K562 (cell line): Measurements from ENCODE around the gene C1orf74. TPM values are rescaled to one million over a fixed set of nuclear protein-coding genes. Genes with fewer than 3 reads are reported as not detected.

Experiments used
- ATAC-seq: fragments of 200-7000 bp; cut with Tn5 transposase; 3 replicates; pipeline ENCODE4 v1.9.1; 2020; ENCODE audit warnings: moderate library complexity
- BruUV-seq: library from RNA; stranded (reverse); fragments of 400-500 nt; replicated peaks from 2 replicates; lab custom pipeline; 2021; lab: Mats Ljungman, UMichigan
- CTCF ChIA-PET: fragments of 300-600 bp; formaldehyde crosslinking; extraction: SDS; loops from one replicate; lab custom pipeline; 2021; ENCODE audit warnings: low intra/inter-chr PET ratio; lab: Yijun Ruan, JAX
- POLR2A ChIA-PET: fragments of 300-600, 350-650 bp; sonication (Branson Sonifier 250); formaldehyde crosslinking; extraction: SDS; loops from one replicate; lab custom pipeline; 2021; ENCODE audit warnings: antibody characterized with exemption, inconsistent platforms; lab: Yijun Ruan, JAX
- DNase-seq, 4 experiments: peaks; one replicate each; pipeline versions ENCODE4 v3.0.0 to v3.0.0-alpha.2; 2011 to 2018; ENCODE audit warnings: low spot score in 3 of 4, mixed read lengths in 3 of 4; ENCODE audit errors: extremely low read depth in 1 of 4
- FAIRE-seq: peaks from 2 replicates; lab custom pipeline; 2011; peaks lifted over from hg19 to GRCh38; lab: Jason Lieb, UNC
- H2AFZ ChIP-seq: 2 replicates; pipeline ENCODE4 v1.6.0; 2011; ENCODE audit warnings: low read depth, low read length, control low read depth, inconsistent platforms
- H3K27ac ChIP-seq: fragments of 200-600 bp; 3 replicates; pipeline ENCODE4 v1.8.0; 2011; ENCODE audit warnings: low read depth, mild to moderate bottlenecking, control low read depth, inconsistent platforms, low read length, moderate library complexity, mixed read lengths; ENCODE audit errors: extremely low read depth
- H3K27me3 ChIP-seq, 2 experiments: fragments of 300-600 bp in 1 of 2; 2 replicates in 1 of 2; 3 replicates in 1 of 2; pipeline versions ENCODE4 v1.6.0 to v1.8.0; 2011; ENCODE audit warnings: inconsistent platforms in 2 of 2, low read length in 2 of 2, mild to moderate bottlenecking in 1 of 2, mixed read lengths in 1 of 2, moderate library complexity in 1 of 2; ENCODE audit not compliant: control insufficient read depth in 2 of 2, insufficient read depth in 2 of 2
- H3K36me3 ChIP-seq: fragments of 300-600 bp; 3 replicates; pipeline ENCODE4 v1.8.0; 2011; ENCODE audit warnings: mild to moderate bottlenecking, low read length, inconsistent platforms; ENCODE audit not compliant: control insufficient read depth, insufficient read depth
- H3K4me1 ChIP-seq, 2 experiments: fragments of 200-600 bp in 1 of 2; replicated peaks in 1 of 2; 2 replicates in 1 of 2; 3 replicates in 1 of 2; pipeline versions ENCODE4 v1.5.1 to v1.8.0; 2011; ENCODE audit warnings: inconsistent platforms in 2 of 2, low read length in 2 of 2, mild to moderate bottlenecking in 1 of 2, mixed read lengths in 1 of 2, moderate library complexity in 1 of 2; ENCODE audit not compliant: control insufficient read depth in 2 of 2, insufficient read depth in 2 of 2
- H3K4me2 ChIP-seq: 2 replicates; pipeline ENCODE4 v1.6.1; 2011; ENCODE audit warnings: low read length, control low read depth, inconsistent platforms, mixed read lengths; ENCODE audit not compliant: insufficient read depth
- H3K4me3 ChIP-seq: fragments of 200-600 bp; sonication (generic), shearing (Covaris generic); 2 replicates; pipeline ENCODE4 v1.5.1; 2016; ENCODE audit warnings: control low read depth, inconsistent platforms
- H3K79me2 ChIP-seq: fragments of 200-600 bp; 3 replicates; pipeline ENCODE4 v1.8.0; 2011; ENCODE audit warnings: low read length, inconsistent platforms; ENCODE audit not compliant: control insufficient read depth, insufficient read depth
- H3K9ac ChIP-seq, 2 experiments: 2 replicates each; pipeline versions ENCODE4 v1.6.0 to v1.6.1; 2011; ENCODE audit warnings: low read depth in 2 of 2, low read length in 2 of 2, control low read depth in 1 of 2, inconsistent platforms in 1 of 2, mild to moderate bottlenecking in 1 of 2, mixed read lengths in 1 of 2; ENCODE audit not compliant: insufficient read depth in 1 of 2
- H3K9me1 ChIP-seq: one replicate; pipeline ENCODE4 v1.6.0; 2011; ENCODE audit warnings: inconsistent platforms, mild to moderate bottlenecking, low read length, moderate library complexity; ENCODE audit not compliant: control insufficient read depth, insufficient read depth
- H3K9me3 ChIP-seq: replicated peaks from 2 replicates; pipeline ENCODE4 v1.5.1; 2011; ENCODE audit warnings: low read depth, low read length, inconsistent platforms; ENCODE audit not compliant: control insufficient read depth, insufficient read depth
- H4K20me1 ChIP-seq: replicated peaks from 2 replicates; pipeline ENCODE4 v1.6.1; 2011; ENCODE audit warnings: low read length, inconsistent platforms, mixed read lengths; ENCODE audit not compliant: control insufficient read depth, insufficient read depth
- CCNT2 ChIP-seq: IDR thresholded peaks from 2 replicates; pipeline ENCODE4 v1.6.1; 2011; ENCODE audit warnings: borderline replicate concordance, low read depth, mild to moderate bottlenecking, moderate library complexity, mixed read lengths, low read length; ENCODE audit not compliant: insufficient read length; ENCODE audit errors: extremely low read depth
- CEBPB ChIP-seq: fragments of 450-650 bp; IDR thresholded peaks from 2 replicates; pipeline ENCODE4 v1.6.1; 2016; ENCODE audit warnings: missing genetic modification characterization, missing compliant biosample characterization
- CEBPG ChIP-seq, 3 experiments: fragments of 200-800 bp in 1 of 3; sonication (Bioruptor generic) in 1 of 3; sonication (generic) in 1 of 3; formaldehyde crosslinking in 1 of 3; IDR thresholded peaks in 2 of 3; conservative IDR thresholded peaks in 1 of 3; 2 replicates each; pipeline versions ENCODE4 v1.6.1 to v1.8.0; 2016 to 2022; ENCODE audit warnings: missing compliant biosample characterization in 2 of 3, missing genetic modification characterization in 2 of 3, mild to moderate bottlenecking in 1 of 3, missing genetic modification reagents in 1 of 3
- HLTF ChIP-seq: fragments of 450-650 bp; IDR thresholded peaks from 2 replicates; pipeline ENCODE4 v1.6.1; 2016
- TFAM ChIP-seq: fragments of 250-450 bp; sonication (Bioruptor Pico); conservative IDR thresholded peaks from 2 replicates; pipeline ENCODE4 v1.5.0; 2021; ENCODE audit warnings: mild to moderate bottlenecking, moderate library complexity
- ZBTB7A ChIP-seq: IDR thresholded peaks from 2 replicates; pipeline ENCODE4 v1.6.1; 2011; ENCODE audit warnings: low read depth, mild to moderate bottlenecking, low read length, moderate library complexity, borderline replicate concordance; ENCODE audit not compliant: control insufficient read depth
- WGBS: fragments of 100-300 bp; shearing (Covaris generic); methylation state at CpG from one replicate; pipeline ENCODE4 v1.1.6; 2016; ENCODE audit warnings: low coverage, mixed read lengths; ENCODE audit not compliant: insufficient coverage; ENCODE audit errors: missing lambda C conversion rate; 5-methylcytosine and 5-hydroxymethylcytosine counted together
- in situ Hi-C: fragments of 300-500 bp; cut with MboI; formaldehyde crosslinking; loops from 4 replicates; pipeline ENCODE4 v1.15.0; 2018; ENCODE audit warnings: inconsistent platforms, mixed read lengths
- intact Hi-C: fragments of 100-400 bp; cut with micrococcal nuclease; formaldehyde crosslinking; loops from 2 replicates; pipeline ENCODE4 v1.14.2; 2022
- polyA plus RNA-seq, 8 experiments: library from polyadenylated mRNA; depleted of rRNA in 4 of 8; stranded (reverse) in 5 of 8; unstranded in 3 of 8; fragments of >200 nt; fragmentation: Nextera tagmentation in 2 of 8; fragmentation: Illumina TruSeq in 1 of 8; extraction: Ambion mirVana in 2 of 8; extraction: Trizol in 1 of 8; gene quantifications; 2 replicates each; pipeline versions ENCODE4 v1.2.1 to v1.2.3, GENCODE V29; 2011 to 2014; ENCODE audit warnings: inconsistent platforms in 1 of 8, missing spikeins in 1 of 8
- total RNA-seq, 7 experiments: library from RNA; depleted of rRNA in 6 of 7; stranded (reverse); fragments of >200 nt in 6 of 7; fragmentation: Illumina TruSeq in 2 of 7; extraction: Trizol in 2 of 7; gene quantifications; 2 replicates each; pipeline versions ENCODE4 v1.2.1 to v1.2.3, GENCODE V29; 2011 to 2021; ENCODE audit warnings: low replicate concordance in 1 of 7
- TF ChIP-seq, protein P1 (sequence below): fragments of 450-650 bp; formaldehyde crosslinking; IDR thresholded peaks from 2 replicates; pipeline ENCODE4 v1.4.0; 2020; ENCODE audit warnings: mild to moderate bottlenecking, moderate library complexity
- TF ChIP-seq, protein P2 (sequence below): fragments of 450-650 bp; conservative IDR thresholded peaks from 2 replicates; pipeline ENCODE4 v1.6.1; 2016; ENCODE audit warnings: missing genetic modification characterization, low read depth, mild to moderate bottlenecking, missing compliant biosample characterization, moderate library complexity
- TF ChIP-seq, protein P3 (sequence below): fragments of 250-450 bp; sonication (Bioruptor Pico); IDR thresholded peaks from 2 replicates; pipeline ENCODE4 v1.8.0; 2022; ENCODE audit warnings: inconsistent platforms, mild to moderate bottlenecking, moderate library complexity, borderline replicate concordance

The C1orf74 gene
- total and polyA plus RNA-seq, 9 of the 15 experiments (the other 6 are each of a cell fraction or from before 2014, with no cell fraction given): 4.0 to 7.6 (median 5.7) TPM

DNA sequence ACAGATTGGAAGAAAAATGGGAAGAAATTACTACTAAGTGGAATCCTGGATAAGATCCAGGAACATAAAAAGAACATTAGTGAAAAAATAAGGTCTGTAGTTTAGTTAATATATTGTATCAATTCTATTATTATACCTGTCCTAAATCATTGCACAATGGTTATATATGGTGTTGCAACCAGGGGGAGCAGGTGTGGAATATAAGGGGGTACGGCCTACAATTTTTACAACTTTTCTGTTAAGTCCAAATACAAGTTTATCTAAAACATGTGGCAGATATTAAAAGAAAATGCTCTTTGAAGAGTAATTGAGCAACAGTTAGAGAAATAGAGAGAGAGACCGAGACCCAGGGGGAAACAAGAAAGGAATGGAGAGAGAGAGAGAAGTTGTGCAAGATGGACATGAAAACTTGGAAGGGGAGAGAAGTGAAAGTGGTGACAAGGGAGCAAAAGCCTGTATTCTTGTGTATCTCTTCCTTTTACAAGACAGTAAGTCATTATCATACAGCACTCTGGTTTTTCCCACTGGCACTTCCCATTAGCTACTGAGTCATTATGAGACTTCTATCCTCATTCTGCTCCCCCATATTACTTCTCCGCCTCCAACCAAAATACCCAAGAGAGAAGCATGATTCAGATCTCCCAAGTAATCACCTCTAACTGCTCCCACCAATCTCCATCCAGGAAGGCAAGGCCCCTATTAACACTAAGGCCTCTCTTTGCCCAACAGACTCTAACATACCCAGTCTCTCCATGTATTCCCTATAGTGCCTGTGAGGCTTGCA, 50.8 kb downstream of the C1orf74 start:
- Histone ChIP-seq H3K79me2 (no peaks in the 10 kb centered on the region), H3K9me1 (no peaks in the 10 kb centered on the region), H4K20me1 (no peaks in the 10 kb centered on the region), H3K4me2 (no peak overlapping the region), H3K9me3 (no peaks in the 10 kb centered on the region), H3K27ac (no peak overlapping the region), H3K27me3 (no peaks in the 10 kb centered on the region; a peak in 1 of 5 replicates), H3K4me1 (no peaks in the 10 kb centered on the region), H3K4me3 (no peak overlapping the region), H2AFZ (no peak overlapping the region), H3K9ac (no peak overlapping the region), H3K36me3 (no peaks in the 10 kb centered on the region)
- ChIA-PET POLR2A (interaction anchor here (1.1 kb wide), 1 partner anchor 29 kb away, joined by 3 read pairs; no protein-coding TSS in a partner anchor), CTCF (no interaction called here)
- TF ChIP-seq, protein P1, sequence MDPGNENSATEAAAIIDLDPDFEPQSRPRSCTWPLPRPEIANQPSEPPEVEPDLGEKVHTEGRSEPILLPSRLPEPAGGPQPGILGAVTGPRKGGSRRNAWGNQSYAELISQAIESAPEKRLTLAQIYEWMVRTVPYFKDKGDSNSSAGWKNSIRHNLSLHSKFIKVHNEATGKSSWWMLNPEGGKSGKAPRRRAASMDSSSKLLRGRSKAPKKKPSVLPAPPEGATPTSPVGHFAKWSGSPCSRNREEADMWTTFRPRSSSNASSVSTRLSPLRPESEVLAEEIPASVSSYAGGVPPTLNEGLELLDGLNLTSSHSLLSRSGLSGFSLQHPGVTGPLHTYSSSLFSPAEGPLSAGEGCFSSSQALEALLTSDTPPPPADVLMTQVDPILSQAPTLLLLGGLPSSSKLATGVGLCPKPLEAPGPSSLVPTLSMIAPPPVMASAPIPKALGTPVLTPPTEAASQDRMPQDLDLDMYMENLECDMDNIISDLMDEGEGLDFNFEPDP (CRISPR knock-in tag): no peak
- no peak for TF ChIP-seq CEBPG (CRISPR knock-in tag; IDR thresholded peaks at IDR 0.05)
- TF ChIP-seq CEBPG (tag; conservative IDR thresholded peaks at IDR 0.05 in 1 of 2, IDR thresholded peaks at IDR 0.05 in 1 of 2): peak in 1 of 2 experiments; percentile 74; a peak in 2 of 4 replicates
- no peak for TF ChIP-seq HLTF
- peak; percentile 64 for TF ChIP-seq CEBPB (tag)
- TF ChIP-seq ZBTB7A: no peak
- TF ChIP-seq, protein P2, sequence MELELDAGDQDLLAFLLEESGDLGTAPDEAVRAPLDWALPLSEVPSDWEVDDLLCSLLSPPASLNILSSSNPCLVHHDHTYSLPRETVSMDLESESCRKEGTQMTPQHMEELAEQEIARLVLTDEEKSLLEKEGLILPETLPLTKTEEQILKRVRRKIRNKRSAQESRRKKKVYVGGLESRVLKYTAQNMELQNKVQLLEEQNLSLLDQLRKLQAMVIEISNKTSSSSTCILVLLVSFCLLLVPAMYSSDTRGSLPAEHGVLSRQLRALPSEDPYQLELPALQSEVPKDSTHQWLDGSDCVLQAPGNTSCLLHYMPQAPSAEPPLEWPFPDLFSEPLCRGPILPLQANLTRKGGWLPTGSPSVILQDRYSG: no peak
- TF ChIP-seq CCNT2: no peak
- no peak for TF ChIP-seq TFAM
- TF ChIP-seq, protein P3, sequence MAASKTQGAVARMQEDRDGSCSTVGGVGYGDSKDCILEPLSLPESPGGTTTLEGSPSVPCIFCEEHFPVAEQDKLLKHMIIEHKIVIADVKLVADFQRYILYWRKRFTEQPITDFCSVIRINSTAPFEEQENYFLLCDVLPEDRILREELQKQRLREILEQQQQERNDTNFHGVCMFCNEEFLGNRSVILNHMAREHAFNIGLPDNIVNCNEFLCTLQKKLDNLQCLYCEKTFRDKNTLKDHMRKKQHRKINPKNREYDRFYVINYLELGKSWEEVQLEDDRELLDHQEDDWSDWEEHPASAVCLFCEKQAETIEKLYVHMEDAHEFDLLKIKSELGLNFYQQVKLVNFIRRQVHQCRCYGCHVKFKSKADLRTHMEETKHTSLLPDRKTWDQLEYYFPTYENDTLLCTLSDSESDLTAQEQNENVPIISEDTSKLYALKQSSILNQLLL (CRISPR knock-in tag): no peak
- in situ Hi-C loops: no loop called here
- ATAC-seq: no peak
- BruUV-seq: no TSS peak
- intact Hi-C loops: no loop called here
- DNase-seq: no peak
- WGBS: 9% methylated on average over 3 of the region's 3 CpGs
- FAIRE-seq: no peak
